Measurements from ENCODE around the gene KIFC3. TPM values are rescaled to one million over a fixed set of nuclear protein-coding genes. Genes with fewer than 3 reads are reported as not detected.

Gene KIFC3
- total and polyA plus RNA-seq, 2 of the 8 experiments (the other 6 are each of a cell fraction or from before 2014, with no cell fraction given): 2.1 to 7.1 TPM

GRCh38 chr16:57771141-57771785, 31.0 kb downstream of the KIFC3 start:
- Histone ChIP-seq H3K4me2 (ENCODE audit: insufficient read depth in 1 of 2, low read depth in 2 of 2, low read length in 2 of 2) (no peak overlapping the region), H3K9me3 (ENCODE audit: insufficient read depth in 2 of 2, low read depth in 1 of 2, low read length in 1 of 2) (no peaks in the 10 kb centered on the region), H2BK15ac (ENCODE audit: low read length) (no peak overlapping the region), H4K91ac (replicated peaks; ENCODE audit: insufficient read length, low read length) (no peak overlapping the region), H3K36me3 (ENCODE audit: control insufficient read depth in 2 of 4, insufficient read depth in 4 of 4, low read length in 3 of 4) (no peaks in the 10 kb centered on the region), H3K27ac (ENCODE audit: low read depth, low read length) (no peak overlapping the region), H3K18ac (ENCODE audit: extremely low read depth, low read length) (no peak overlapping the region), H2BK5ac (ENCODE audit: low read depth, low read length) (no peak overlapping the region), H4K8ac (ENCODE audit: extremely low read depth, insufficient read depth, low read length) (no peak overlapping the region), H3K79me2 (ENCODE audit: control insufficient read depth in 1 of 2, insufficient read depth in 2 of 2, low read length in 2 of 2) (no peaks in the 10 kb centered on the region), H3K79me1 (ENCODE audit: low read depth, low read length) (no peaks in the 10 kb centered on the region), H3K4me1 (replicated peaks in 1 of 4; ENCODE audit: control insufficient read depth in 3 of 4, insufficient read depth in 4 of 4, low read length in 3 of 4) (peaks cover 2 to 16% (median 15%) of the 10 kb centered on the region in 4 experiments), H3K9ac (replicated peaks in 1 of 4; ENCODE audit: extremely low read depth in 1 of 4, low read depth in 3 of 4, low read length in 3 of 4) (no peak overlapping the region), H2BK20ac (ENCODE audit: low read length) (no peak overlapping the region), H3K27me3 (replicated peaks in 1 of 4; ENCODE audit: control insufficient read depth in 3 of 4, extremely low read depth in 1 of 4, insufficient read depth in 3 of 4, low read length in 3 of 4) (peaks cover 0 to 4% (median 0%) of the 10 kb centered on the region in 4 experiments; a peak in 3 of 7 replicates), H3K14ac (ENCODE audit: insufficient read length) (no peak overlapping the region), H4K20me1 (replicated peaks in 1 of 2; ENCODE audit: control insufficient read depth in 1 of 2, insufficient read depth in 2 of 2, low read length in 2 of 2) (no peaks in the 10 kb centered on the region), H2BK120ac (replicated peaks; ENCODE audit: low read depth, low read length) (no peak overlapping the region), H3K4me3 (ENCODE audit: extremely low read depth in 1 of 4, insufficient read depth in 2 of 4, low read depth in 3 of 4, low read length in 4 of 4) (no peak overlapping the region), H3K23ac (ENCODE audit: insufficient read length) (no peak overlapping the region), H3K4ac (replicated peaks; ENCODE audit: insufficient read length, low read depth, low read length) (no peak overlapping the region), H3K23me2 (ENCODE audit: low read depth, low read length) (no peaks in the 10 kb centered on the region), H2AFZ (ENCODE audit: low read length) (no peak overlapping the region), H2AK5ac (ENCODE audit: low read depth, low read length) (no peak overlapping the region), H4K5ac (ENCODE audit: insufficient read length, low read depth, low read length) (no peak overlapping the region), H2BK12ac (ENCODE audit: low read depth, low read length) (0 out of 2 replicates have a peak overlapping the region, but pooled peaks have one; percentile 50), H3K56ac (replicated peaks; ENCODE audit: insufficient read length, low read depth, low read length) (no peak overlapping the region)
- DNase-seq (ENCODE audit: low read depth in 1 of 2, low spot score in 2 of 2): no peak
- POLR2A ChIA-PET (ENCODE audit: partially characterized antibody): interaction anchor here (1.6 to 1.8 kb wide), 2 partner anchors 11 to 24 kb away, joined by 4 to 6 read pairs; no protein-coding TSS in a partner anchor
- no peak for FAIRE-seq
- 87% methylated on average over 26 of the region's 26 CpGs; no CpG with 5 or more reads in 1 of the 2 experiments for WGBS, 2 experiments (ENCODE audit: extremely low coverage in 1 of 2, insufficient coverage in 1 of 2, insufficient read length in 1 of 2, insufficient replicate concordance in 2 of 2, low coverage in 1 of 2, low lambda C conversion rate in 2 of 2, missing lambda C conversion rate in 1 of 2)
- CTCF ChIA-PET (ENCODE audit: partially characterized antibody): interaction anchor here (0.7 to 22.4 kb wide), 10 partner anchors 15 to 234 kb away, joined by 3 to 279 read pairs (median 4); partner anchors contain the start of gene KIFC3
- TF ChIP-seq SRF (IDR thresholded peaks at IDR 0.05; ENCODE audit: low read depth, low read length) (no peak), MAFK (IDR thresholded peaks at IDR 0.05; ENCODE audit: low read depth, low read length) (no peak), KDM1A (IDR thresholded peaks at IDR 0.05; ENCODE audit: borderline replicate concordance, low read length) (no peak), SIX5 (IDR thresholded peaks at IDR 0.05; ENCODE audit: low read depth, low read length) (no peak), RNF2 (IDR thresholded peaks at IDR 0.05; ENCODE audit: borderline replicate concordance, low read depth, low read length, missing control alignments, poor library complexity, severe bottlenecking) (no peak), SUZ12 (IDR thresholded peaks at IDR 0.05; ENCODE audit: low read length) (no peak), RXRA (IDR thresholded peaks at IDR 0.05; ENCODE audit: insufficient read depth, low read depth, low read length) (no peak), HDAC2 (IDR thresholded peaks at IDR 0.05; ENCODE audit: borderline replicate concordance in 1 of 2, low read depth in 2 of 2, low read length in 2 of 2) (no peak), SIN3A (conservative IDR thresholded peaks at IDR 0.05 in 1 of 2, IDR thresholded peaks at IDR 0.05 in 1 of 2; ENCODE audit: low read depth in 1 of 2, low read length in 2 of 2) (no peak), GTF2F1 (IDR thresholded peaks at IDR 0.05; ENCODE audit: borderline replicate concordance, low read depth, low read length) (no peak), SAP30 (IDR thresholded peaks at IDR 0.05; ENCODE audit: insufficient read depth, insufficient replicate concordance, low read length) (no peak), ASH2L (IDR thresholded peaks at IDR 0.05; ENCODE audit: low read length) (no peak)
